A673 (cell line): ENCODE results near the gene GTPBP6. TPM values are rescaled to one million over a fixed set of nuclear protein-coding genes. Genes with fewer than 3 reads are reported as not detected.

ENCODE experiments used
- BruUV-seq: library from RNA; stranded (reverse); fragments of 400-500 nt; replicated peaks from 2 replicates; lab custom pipeline; 2021; lab: Mats Ljungman, UMichigan
- CTCF ChIA-PET: fragments of 300-600 bp; sonication (Branson Sonifier 250); formaldehyde crosslinking; loops from one replicate; lab custom pipeline; 2022; ENCODE audit warnings: antibody characterized with exemption; lab: Charles Lee
- POLR2A ChIA-PET: fragments of 300-600 bp; sonication (Branson Sonifier 250); formaldehyde crosslinking; loops from one replicate; lab custom pipeline; 2022; ENCODE audit warnings: antibody characterized with exemption; ENCODE audit not compliant: low non-redundant PET; lab: Charles Lee
- DNase-seq: peaks from one replicate; pipeline ENCODE4 v3.0.0-alpha.2; 2015; ENCODE audit warnings: low spot score
- H3K27ac ChIP-seq: fragments of 200-600 bp; sonication (generic); 2 replicates; pipeline ENCODE4 v1.5.1; 2016; ENCODE audit warnings: mixed run types, low read depth, mild to moderate bottlenecking, mixed read lengths, antibody characterized with exemption, low read length; ENCODE audit not compliant: poor library complexity, severe bottlenecking
- H3K27me3 ChIP-seq: fragments of 200-600 bp; sonication (generic); replicated peaks from 2 replicates; pipeline ENCODE4 v1.6.1; 2017; ENCODE audit warnings: mixed run types, low read depth, mild to moderate bottlenecking, mixed read lengths, antibody characterized with exemption, low read length; ENCODE audit not compliant: insufficient read depth, poor library complexity
- H3K36me3 ChIP-seq: fragments of 200-600 bp; sonication (generic); 2 replicates; pipeline ENCODE4 v1.6.1; 2016; ENCODE audit warnings: mixed run types, mild to moderate bottlenecking, mixed read lengths, antibody characterized with exemption, low read length; ENCODE audit not compliant: insufficient read depth, poor library complexity, severe bottlenecking
- H3K4me1 ChIP-seq: fragments of 200-600 bp; sonication (generic); 2 replicates; pipeline ENCODE4 v1.6.1; 2017; ENCODE audit warnings: mixed run types, mild to moderate bottlenecking, mixed read lengths, antibody characterized with exemption, low read length; ENCODE audit not compliant: insufficient read depth, poor library complexity, severe bottlenecking
- H3K4me3 ChIP-seq: fragments of 200-600 bp; sonication (generic); 2 replicates; pipeline ENCODE4 v1.5.1; 2016; ENCODE audit warnings: low read depth, mixed run types, mild to moderate bottlenecking, mixed read lengths, low read length; ENCODE audit not compliant: poor library complexity, severe bottlenecking
- H3K9me3 ChIP-seq: fragments of 200-600 bp; sonication (generic); 2 replicates; pipeline ENCODE4 v1.6.1; 2016; ENCODE audit warnings: mixed run types, low read depth, mild to moderate bottlenecking, mixed read lengths, antibody characterized with exemption, low read length; ENCODE audit not compliant: poor library complexity, severe bottlenecking
- CTCF ChIP-seq: fragments of 300-800, 200-600 bp; sonication (generic); conservative IDR thresholded peaks from 2 replicates; pipeline ENCODE4 v1.5.1; 2017; ENCODE audit warnings: low read depth, mild to moderate bottlenecking, antibody characterized with exemption, low read length, moderate library complexity, mixed read lengths
- EZH2 ChIP-seq: fragments of 200-600 bp; sonication (generic); IDR thresholded peaks from 2 replicates; pipeline ENCODE4 v1.6.1; 2017; ENCODE audit warnings: borderline replicate concordance, low read depth, mild to moderate bottlenecking, mixed read lengths, antibody characterized with exemption, low read length; ENCODE audit not compliant: poor library complexity, severe bottlenecking
- intact Hi-C: fragments of 100-400 bp; cut with micrococcal nuclease; formaldehyde crosslinking; loops from one replicate; pipeline ENCODE4 v1.10.0; 2022; ENCODE audit not compliant: unreplicated experiment
- total RNA-seq: library from RNA; stranded (reverse); gene quantifications from 2 replicates; pipeline ENCODE4 v1.2.3, GENCODE V29; 2021

GTPBP6 gene
- total RNA-seq, 1 experiment from 2014 or later = 85.1 TPM

- no peaks in the 10 kb centered on the region for H3K36me3 ChIP-seq
- no peaks in the 10 kb centered on the region for H3K9me3 ChIP-seq
- intact Hi-C loops = no loop called here
- no peak overlapping the region for H3K4me3 ChIP-seq
- CTCF ChIA-PET = no interaction called here
- no peak overlapping the region for H3K27ac ChIP-seq
- POLR2A ChIA-PET = no interaction called here
- TF ChIP-seq EZH2 (no peak), CTCF (no peak)
- H3K27me3 ChIP-seq = no peaks in the 10 kb centered on the region
- BruUV-seq = no TSS peak
- DNase-seq = no peak
- H3K4me1 ChIP-seq = peaks cover under 1% of the 10 kb centered on the region
Observed at GRCh38 chrX:336227-336626, 17.6 kb upstream of the GTPBP6 start.

- H3K27me3 ChIP-seq = no peaks in the 10 kb centered on the region
- CTCF ChIA-PET = no interaction called here
- no peaks in the 10 kb centered on the region for H3K9me3 ChIP-seq
- POLR2A ChIA-PET = no interaction called here
- intact Hi-C loops = no loop called here
- no TSS peak for BruUV-seq
- no peak overlapping the region for H3K4me3 ChIP-seq
- TF ChIP-seq CTCF = no peak
- no peak for TF ChIP-seq EZH2
- H3K4me1 ChIP-seq = peaks cover 5% of the 10 kb centered on the region
- H3K36me3 ChIP-seq = no peaks in the 10 kb centered on the region
- no peak for DNase-seq
- no peak overlapping the region for H3K27ac ChIP-seq
Observed at GRCh38 chrX:335758-336155, 17.2 kb upstream of the GTPBP6 start.

- H3K36me3 ChIP-seq = no peaks in the 10 kb centered on the region
- H3K4me3 ChIP-seq = no peak overlapping the region
- no peaks in the 10 kb centered on the region for H3K27me3 ChIP-seq
- no peak for DNase-seq
- no peaks in the 10 kb centered on the region for H3K9me3 ChIP-seq
- intact Hi-C loops = no loop called here
- H3K27ac ChIP-seq = no peak overlapping the region
- CTCF ChIA-PET = no interaction called here
- H3K4me1 ChIP-seq = peaks cover 7% of the 10 kb centered on the region
- BruUV-seq = no TSS peak
- TF ChIP-seq EZH2 (no peak), CTCF (no peak)
- POLR2A ChIA-PET = no interaction called here
Observed at GRCh38 chrX:334971-335757, 16.6 kb upstream of the GTPBP6 start.
